Heart left ventricle (tissue), 13 donors: ENCODE data around the gene COA3.

Source experiments
- POLR2A ChIP-seq, 2 donors: fragments of 450-650 bp; IDR thresholded peaks; one replicate each; pipeline ENCODE4 v1.6.1; 2017; ENCODE audit warnings: antibody characterized with exemption in 2 of 2, mild to moderate bottlenecking in 2 of 2, moderate library complexity in 2 of 2
- TF ChIP-seq, protein P1 (sequence below), 12 donors: fragments of 200-600 bp; sonication (generic) in 4 of 12; IDR thresholded peaks; one replicate each; pipeline versions ENCODE4 v1.5.0 to v1.8.0; 2018 to 2022; ENCODE audit warnings: antibody characterized with exemption in 12 of 12, mild to moderate bottlenecking in 5 of 12
- donor health status: ischemic (EF 13 %, LVEDD 7.1; RV severe dilation, severe dysfunction).
- donor health status: DM: no; HTN: yes; CAD: no.
- donor health status: DM: no; HTN: no; CAD: no.
- donor health status: ischemic (EF 25% LVEDD 6.9; RV normal size, moderate dysfunction).
- donor health status: ischemic (EF 25% LVEDD 5.7; RV mildly dilated, moderate dysfunction).
- donor health status: ischemic (EF 35%, LVEDD 5.7; RV mildly dilated, moderate dysfunction).
- donor health status: nonischemic (EF 11% LVEDD 7.7; RV severe dilation, severe dysfunction).
- donor health status: DM: yes; HTN: yes; CAD: no.
- donor health status: PGD.
- donor health status: ischemic (EF 29% LVEDD 5.4; RV normal size, mild dysfunction).
- donor health status: nonischemic (EF 23%, LVEDD 6.1; RV moderate dilation, normal function).

DNA sequence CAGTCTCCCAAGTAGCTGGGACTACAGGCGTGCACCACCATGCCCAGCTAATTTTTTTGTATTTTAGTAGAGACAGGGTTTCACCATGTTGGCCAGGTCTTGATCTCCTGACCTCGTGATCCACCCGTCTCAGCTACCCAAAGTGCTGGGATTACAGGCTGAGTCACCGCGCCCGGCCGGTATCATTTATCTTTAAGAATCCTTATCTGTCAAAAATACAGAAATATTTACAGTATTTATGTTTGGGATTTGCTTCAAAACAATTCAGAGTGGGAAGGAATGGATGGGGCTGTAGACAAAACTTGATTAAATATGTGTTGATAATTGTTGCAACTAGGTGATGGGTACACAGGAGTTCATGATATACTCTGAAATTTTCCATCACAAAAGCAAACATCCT, 22.7 kb upstream of the COA3 start:
- TF ChIP-seq, protein P1, sequence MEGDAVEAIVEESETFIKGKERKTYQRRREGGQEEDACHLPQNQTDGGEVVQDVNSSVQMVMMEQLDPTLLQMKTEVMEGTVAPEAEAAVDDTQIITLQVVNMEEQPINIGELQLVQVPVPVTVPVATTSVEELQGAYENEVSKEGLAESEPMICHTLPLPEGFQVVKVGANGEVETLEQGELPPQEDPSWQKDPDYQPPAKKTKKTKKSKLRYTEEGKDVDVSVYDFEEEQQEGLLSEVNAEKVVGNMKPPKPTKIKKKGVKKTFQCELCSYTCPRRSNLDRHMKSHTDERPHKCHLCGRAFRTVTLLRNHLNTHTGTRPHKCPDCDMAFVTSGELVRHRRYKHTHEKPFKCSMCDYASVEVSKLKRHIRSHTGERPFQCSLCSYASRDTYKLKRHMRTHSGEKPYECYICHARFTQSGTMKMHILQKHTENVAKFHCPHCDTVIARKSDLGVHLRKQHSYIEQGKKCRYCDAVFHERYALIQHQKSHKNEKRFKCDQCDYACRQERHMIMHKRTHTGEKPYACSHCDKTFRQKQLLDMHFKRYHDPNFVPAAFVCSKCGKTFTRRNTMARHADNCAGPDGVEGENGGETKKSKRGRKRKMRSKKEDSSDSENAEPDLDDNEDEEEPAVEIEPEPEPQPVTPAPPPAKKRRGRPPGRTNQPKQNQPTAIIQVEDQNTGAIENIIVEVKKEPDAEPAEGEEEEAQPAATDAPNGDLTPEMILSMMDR (IDR thresholded peaks at IDR 0.05): no peak
- TF ChIP-seq POLR2A (IDR thresholded peaks at IDR 0.05): no peak
